Ureter (tissue), 1 donor: ENCODE data around the gene HIVEP2. TPM values are rescaled to one million over a fixed set of nuclear protein-coding genes. Genes with fewer than 3 reads are reported as not detected.

Source experiments
- DNase-seq: peaks from one replicate; pipeline ENCODE4 v3.0.0-alpha.2; 2020; ENCODE audit warnings: low spot score
- total RNA-seq: library from RNA; stranded (reverse); gene quantifications from one replicate; pipeline ENCODE4 v1.2.4, GENCODE V29; 2023
- donor health status: DM: yes; HTN: yes; CAD: no.

Gene HIVEP2
- total RNA-seq, 1 donor from 2014 or later, result 29.0 TPM

- DNase-seq, result no peak
Observed at GRCh38 chr6:142893088-142893487, 51.9 kb downstream of the HIVEP2 start.

- no peak for DNase-seq
Observed at GRCh38 chr6:142892254-142893021, 52.5 kb downstream of the HIVEP2 start.

- no peak for DNase-seq
Observed at GRCh38 chr6:142891454-142891853, 53.5 kb downstream of the HIVEP2 start.

- DNase-seq, result no peak
Observed at GRCh38 chr6:142888456-142888855, 56.5 kb downstream of the HIVEP2 start.

- DNase-seq, result no peak
Observed at GRCh38 chr6:142887517-142887916, 57.5 kb downstream of the HIVEP2 start.

GRCh38 chr6:142886431-142887170 lies 58.4 kb downstream of the HIVEP2 start:
- DNase-seq, result no peak

GRCh38 chr6:142885182-142885867 lies 59.7 kb downstream of the HIVEP2 start:
- DNase-seq, result no peak

- no peak for DNase-seq
Observed at GRCh38 chr6:142884214-142885035, 60.6 kb downstream of the HIVEP2 start.

GRCh38 chr6:142883011-142883410 lies 62.0 kb downstream of the HIVEP2 start:
- DNase-seq, result no peak

GRCh38 chr6:142881761-142882160 lies 63.2 kb downstream of the HIVEP2 start:
- no peak for DNase-seq

GRCh38 chr6:142881290-142881689 lies 63.7 kb downstream of the HIVEP2 start:
- no peak for DNase-seq

- DNase-seq, result no peak
Observed at GRCh38 chr6:142880201-142880600, 64.8 kb downstream of the HIVEP2 start.

- DNase-seq, result no peak
Observed at GRCh38 chr6:142879527-142879926, 65.4 kb downstream of the HIVEP2 start.

GRCh38 chr6:142879076-142879475 lies 65.9 kb downstream of the HIVEP2 start:
- DNase-seq, result no peak

GRCh38 chr6:142878407-142878806 lies 66.6 kb downstream of the HIVEP2 start:
- DNase-seq, result no peak

GRCh38 chr6:142874676-142875075 lies 70.3 kb downstream of the HIVEP2 start:
- DNase-seq, result no peak

- no peak for DNase-seq
Observed at GRCh38 chr6:142872376-142872775, 72.6 kb downstream of the HIVEP2 start.

GRCh38 chr6:142871910-142872331 lies 73.1 kb downstream of the HIVEP2 start:
- no peak for DNase-seq

- DNase-seq, result no peak
Observed at GRCh38 chr6:142870787-142871415, 74.1 kb downstream of the HIVEP2 start.

GRCh38 chr6:142868917-142869316 lies 76.1 kb downstream of the HIVEP2 start:
- no peak for DNase-seq
